Measurements from ENCODE around the gene SEMA4A. TPM values are rescaled to one million over a fixed set of nuclear protein-coding genes. Genes with fewer than 3 reads are reported as not detected.

SEMA4A gene
- total RNA-seq, 1 donor from 2014 or later = 0.66 TPM

DNA sequence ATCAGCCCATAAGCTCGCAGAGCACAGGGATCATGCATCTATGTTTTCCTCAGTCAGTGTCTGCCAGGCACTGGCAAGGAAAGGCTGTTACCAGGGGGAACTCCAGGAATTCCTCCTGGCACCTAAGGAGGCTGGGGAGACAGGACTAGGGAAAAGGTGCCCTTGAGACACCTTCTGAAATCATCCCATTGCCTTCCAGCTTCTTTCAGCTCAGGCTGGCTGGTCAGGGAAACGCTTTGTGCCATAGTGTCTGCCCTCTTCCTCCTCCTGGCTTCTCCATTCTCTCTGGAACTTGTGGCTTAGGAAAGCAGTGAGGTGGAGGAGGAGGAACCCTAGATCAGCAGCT, 25.1 kb upstream of the SEMA4A start:
- H3K27me3 ChIP-seq (ENCODE audit: insufficient read depth, low read length) = no peaks in the 10 kb centered on the region
- peak overlapping the region; percentile 24 for H3K4me3 ChIP-seq (ENCODE audit: insufficient read depth, low read depth, low read length)
- Mint-ChIP-seq H3K4me3 (ENCODE audit: unreplicated experiment) (peak overlapping the region; percentile 67), H3K36me3 (ENCODE audit: low read depth, unreplicated experiment) (peaks cover 5% of the 10 kb centered on the region), H3K9me3 (ENCODE audit: unreplicated experiment) (no peaks in the 10 kb centered on the region), H3K27me3 (ENCODE audit: low read depth, unreplicated experiment) (no peaks in the 10 kb centered on the region), H3K27ac (ENCODE audit: unreplicated experiment) (peak overlapping the region; percentile 97), H3K4me1 (ENCODE audit: low read depth, unreplicated experiment) (peaks cover 58% of the 10 kb centered on the region)
- peaks cover 40% of the 10 kb centered on the region for H4K20me1 ChIP-seq (ENCODE audit: insufficient read depth, low read length)
- DNase-seq (ENCODE audit: low read depth) = no peak
- peaks cover 69% of the 10 kb centered on the region for H3K4me1 ChIP-seq (ENCODE audit: insufficient read depth, low read length)
- H3K4me2 ChIP-seq (ENCODE audit: low read length) = peak overlapping the region; percentile 85
- peak overlapping the region; percentile 100 for H3K27ac ChIP-seq (ENCODE audit: low read depth, low read length)
- H3K9me3 ChIP-seq (ENCODE audit: insufficient read depth, low read depth, low read length) = no peaks in the 10 kb centered on the region
- no peak overlapping the region for H2AFZ ChIP-seq (ENCODE audit: low read depth, low read length)
- peaks cover 89% of the 10 kb centered on the region for H3K79me2 ChIP-seq (ENCODE audit: insufficient read depth, low read length)
- TF ChIP-seq, protein P1, sequence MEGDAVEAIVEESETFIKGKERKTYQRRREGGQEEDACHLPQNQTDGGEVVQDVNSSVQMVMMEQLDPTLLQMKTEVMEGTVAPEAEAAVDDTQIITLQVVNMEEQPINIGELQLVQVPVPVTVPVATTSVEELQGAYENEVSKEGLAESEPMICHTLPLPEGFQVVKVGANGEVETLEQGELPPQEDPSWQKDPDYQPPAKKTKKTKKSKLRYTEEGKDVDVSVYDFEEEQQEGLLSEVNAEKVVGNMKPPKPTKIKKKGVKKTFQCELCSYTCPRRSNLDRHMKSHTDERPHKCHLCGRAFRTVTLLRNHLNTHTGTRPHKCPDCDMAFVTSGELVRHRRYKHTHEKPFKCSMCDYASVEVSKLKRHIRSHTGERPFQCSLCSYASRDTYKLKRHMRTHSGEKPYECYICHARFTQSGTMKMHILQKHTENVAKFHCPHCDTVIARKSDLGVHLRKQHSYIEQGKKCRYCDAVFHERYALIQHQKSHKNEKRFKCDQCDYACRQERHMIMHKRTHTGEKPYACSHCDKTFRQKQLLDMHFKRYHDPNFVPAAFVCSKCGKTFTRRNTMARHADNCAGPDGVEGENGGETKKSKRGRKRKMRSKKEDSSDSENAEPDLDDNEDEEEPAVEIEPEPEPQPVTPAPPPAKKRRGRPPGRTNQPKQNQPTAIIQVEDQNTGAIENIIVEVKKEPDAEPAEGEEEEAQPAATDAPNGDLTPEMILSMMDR (IDR thresholded peaks at IDR 0.05; ENCODE audit: insufficient read depth, low read depth, low read length) = no peak
- TF ChIP-seq EZH2 (IDR thresholded peaks at IDR 0.05; ENCODE audit: insufficient read depth, low read length) = no peak
- H3K36me3 ChIP-seq (ENCODE audit: insufficient read depth, low read length) = peaks cover 16% of the 10 kb centered on the region
- H3K9ac ChIP-seq (ENCODE audit: low read length) = peak overlapping the region; percentile 93
- FAIRE-seq = no peak

DNA sequence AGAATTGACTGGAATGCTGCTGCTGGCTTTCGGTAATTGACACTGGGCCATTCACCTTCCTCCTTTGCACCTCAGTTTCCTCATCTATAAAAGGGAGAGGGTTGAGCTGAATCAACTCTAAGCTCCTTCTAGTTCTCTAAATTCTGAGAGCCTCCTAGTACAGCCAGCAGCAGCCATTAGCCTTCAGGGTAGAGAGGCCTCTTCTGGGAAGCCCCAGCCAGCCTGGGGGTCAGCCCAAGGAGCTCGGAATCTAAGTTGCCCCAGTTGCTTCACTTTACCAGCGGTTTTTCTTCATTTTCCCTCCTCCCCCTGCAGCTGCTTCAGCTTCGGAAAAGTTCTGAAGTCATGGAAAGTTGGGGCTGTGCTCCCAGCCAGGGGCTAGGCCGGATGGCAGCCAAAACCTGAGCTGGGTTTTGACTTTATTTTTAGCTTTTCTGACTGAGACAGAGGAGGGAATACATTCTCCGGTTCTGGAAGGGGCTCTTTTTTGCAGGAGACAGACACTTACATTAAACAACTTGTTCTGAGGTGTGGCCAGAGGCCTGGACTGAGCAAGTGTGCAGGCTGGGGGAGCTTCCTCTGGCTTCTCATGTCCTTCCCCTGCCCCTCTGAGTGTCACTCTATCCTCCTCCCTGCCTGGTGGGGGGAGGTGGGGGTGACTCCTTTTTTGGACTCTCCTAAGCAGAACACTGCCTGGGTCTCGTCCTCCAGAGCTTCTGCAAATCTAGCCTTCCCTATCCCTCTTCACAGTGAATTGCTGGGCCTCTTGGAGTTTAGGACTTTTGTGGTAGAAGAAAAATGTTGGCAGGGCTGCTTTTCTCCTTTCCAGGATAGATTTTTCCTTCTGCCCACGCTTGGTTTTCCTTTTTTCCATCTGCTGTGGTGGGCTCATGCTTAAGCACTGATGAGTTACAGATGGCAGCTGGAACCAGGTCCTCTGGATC, 24.5 kb upstream of the SEMA4A start:
- H3K4me1 Mint-ChIP-seq (ENCODE audit: low read depth, unreplicated experiment) = peaks cover 52% of the 10 kb centered on the region
- H3K4me3 ChIP-seq (ENCODE audit: insufficient read depth, low read depth, low read length) = peak overlapping the region; percentile 38
- peak overlapping the region; percentile 93 for H3K9ac ChIP-seq (ENCODE audit: low read length)
- peak overlapping the region; percentile 97 for H3K27ac Mint-ChIP-seq (ENCODE audit: unreplicated experiment)
- H4K20me1 ChIP-seq (ENCODE audit: insufficient read depth, low read length) = peaks cover 45% of the 10 kb centered on the region
- H3K79me2 ChIP-seq (ENCODE audit: insufficient read depth, low read length) = peaks cover 89% of the 10 kb centered on the region
- TF ChIP-seq EZH2 (IDR thresholded peaks at IDR 0.05; ENCODE audit: insufficient read depth, low read length) = no peak
- TF ChIP-seq, protein P1 (IDR thresholded peaks at IDR 0.05; ENCODE audit: insufficient read depth, low read depth, low read length) = no peak
- H3K4me2 ChIP-seq (ENCODE audit: low read length) = peak overlapping the region; percentile 85
- peaks cover 2% of the 10 kb centered on the region for H3K36me3 Mint-ChIP-seq (ENCODE audit: low read depth, unreplicated experiment)
- peak overlapping the region; percentile 67 for H3K4me3 Mint-ChIP-seq (ENCODE audit: unreplicated experiment)
- H2AFZ ChIP-seq (ENCODE audit: low read depth, low read length) = no peak overlapping the region
- peaks cover 63% of the 10 kb centered on the region for H3K4me1 ChIP-seq (ENCODE audit: insufficient read depth, low read length)
- no peaks in the 10 kb centered on the region for H3K9me3 Mint-ChIP-seq (ENCODE audit: unreplicated experiment)
- no peaks in the 10 kb centered on the region for H3K27me3 ChIP-seq (ENCODE audit: insufficient read depth, low read length)
- FAIRE-seq (no peak), DNase-seq (ENCODE audit: low read depth) (peak; percentile 92)
- peaks cover 22% of the 10 kb centered on the region for H3K36me3 ChIP-seq (ENCODE audit: insufficient read depth, low read length)
- H3K9me3 ChIP-seq (ENCODE audit: insufficient read depth, low read depth, low read length) = no peaks in the 10 kb centered on the region
- H3K27me3 Mint-ChIP-seq (ENCODE audit: low read depth, unreplicated experiment) = no peaks in the 10 kb centered on the region
- H3K27ac ChIP-seq (ENCODE audit: low read depth, low read length) = peak overlapping the region; percentile 100

Measured in astrocyte (in vitro differentiated cells and primary cell).